ENCODE data around the gene WNT2B.

The WNT2B gene

GRCh38 chr1:112504661-112505399 is 3.9 kb upstream of the WNT2B start:
- DNase-seq (ENCODE audit: low read depth in 3 of 3) = no peak

DNA sequence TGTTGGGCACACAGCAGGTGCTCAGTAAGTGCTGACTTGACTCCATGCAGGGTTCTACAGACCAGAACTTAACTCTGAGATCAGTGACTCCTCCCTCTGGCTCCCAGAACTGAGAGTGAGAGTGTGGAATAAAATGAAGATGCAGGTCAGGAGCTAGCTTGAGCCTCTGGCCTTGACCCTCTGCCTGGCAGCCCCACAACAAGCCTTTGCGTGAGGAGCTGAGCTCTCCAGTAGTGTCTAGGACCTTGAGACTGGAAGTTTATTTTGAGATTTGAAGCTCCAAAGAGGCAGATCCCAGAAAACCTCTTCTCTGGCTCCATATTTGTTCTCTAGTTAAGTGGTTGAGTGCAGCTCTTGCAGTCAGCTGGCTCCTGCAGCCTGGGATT is 3.4 kb upstream of the WNT2B start:
- DNase-seq (ENCODE audit: low read depth in 3 of 3) = no peak

- DNase-seq (ENCODE audit: low read depth in 3 of 3) = no peak
Observed at GRCh38 chr1:112505878-112506277, 2.9 kb upstream of the WNT2B start.

- no peak for DNase-seq (ENCODE audit: low read depth in 3 of 3)
Observed at GRCh38 chr1:112506306-112506705, 2.5 kb upstream of the WNT2B start.

DNA sequence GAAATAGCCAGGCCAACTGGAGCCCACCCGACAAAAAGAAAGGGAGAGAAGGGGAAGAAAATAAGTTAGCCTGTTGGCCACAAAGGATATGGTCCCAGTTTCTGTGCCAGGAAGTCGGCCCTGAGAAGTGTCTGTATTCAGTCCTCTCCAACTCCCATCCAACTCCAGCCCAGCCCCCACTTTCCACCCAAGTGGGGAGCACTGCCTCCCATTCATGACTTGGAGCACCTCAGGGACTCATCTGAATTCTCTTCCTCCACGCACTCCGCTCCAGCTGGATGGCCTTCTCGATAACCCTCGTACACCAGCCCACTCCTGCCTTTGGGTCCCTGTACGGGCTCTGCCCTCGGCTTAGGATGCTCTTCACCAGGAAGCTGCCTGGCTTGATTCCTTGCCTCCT is 2.0 kb upstream of the WNT2B start:
- no peak for DNase-seq (ENCODE audit: low read depth in 3 of 3)

- no peak for DNase-seq (ENCODE audit: low read depth in 3 of 3)
Observed at GRCh38 chr1:112507336-112507735, 1.4 kb upstream of the WNT2B start.

DNA sequence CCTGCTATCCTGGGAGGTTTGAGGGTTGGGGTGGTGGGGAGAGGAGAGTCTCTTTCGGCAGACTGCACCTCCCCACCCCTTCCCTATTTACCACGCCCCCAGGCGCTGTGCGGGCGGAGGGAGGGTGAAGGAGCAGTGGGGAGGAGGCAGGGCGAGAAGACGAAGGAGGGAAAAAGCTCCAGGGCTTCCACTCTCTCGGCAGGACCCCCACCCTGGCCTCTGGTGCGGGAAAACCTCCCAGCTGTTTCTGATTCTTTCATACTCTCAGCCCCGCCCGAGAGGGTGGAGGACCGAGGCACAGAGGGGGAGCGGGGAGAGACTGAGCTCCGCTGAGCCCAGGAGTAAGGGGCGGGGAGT is 866 bp upstream of the WNT2B start:
- peak in 2 of 3 experiments; percentile 7 to 17 for DNase-seq (ENCODE audit: low read depth in 3 of 3)

- DNase-seq (ENCODE audit: low read depth in 3 of 3) = peak in 1 of 3 experiments; percentile 12
Observed at GRCh38 chr1:112509005-112509659, 367 bp downstream of the WNT2B start.

DNA sequence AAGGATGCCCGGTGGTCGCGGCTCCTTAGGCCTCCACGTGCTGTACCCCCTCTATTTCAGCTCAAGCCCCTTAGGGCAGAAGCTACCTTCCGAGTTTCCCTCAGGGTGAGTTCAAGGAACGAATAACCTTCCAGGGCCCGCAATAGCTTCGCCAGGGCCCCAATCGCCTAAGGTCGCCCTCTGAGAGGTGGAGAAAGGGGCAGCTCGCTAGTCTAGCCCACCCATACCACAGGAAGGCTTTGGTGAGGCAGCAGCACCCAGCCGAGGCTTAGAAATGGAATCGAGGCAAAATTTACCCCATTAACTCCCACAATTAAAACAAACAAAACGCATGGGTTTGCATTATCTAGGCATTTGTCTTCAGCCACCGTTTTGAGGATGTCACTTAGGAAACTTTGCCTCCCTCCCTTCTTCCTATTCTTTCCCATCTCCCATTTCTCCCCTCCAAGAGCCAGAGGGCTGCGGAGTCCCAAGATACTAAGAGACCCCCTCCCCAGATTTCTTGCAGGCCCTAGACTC is 954 bp downstream of the WNT2B start:
- DNase-seq (ENCODE audit: low read depth in 3 of 3) = no peak

DNA sequence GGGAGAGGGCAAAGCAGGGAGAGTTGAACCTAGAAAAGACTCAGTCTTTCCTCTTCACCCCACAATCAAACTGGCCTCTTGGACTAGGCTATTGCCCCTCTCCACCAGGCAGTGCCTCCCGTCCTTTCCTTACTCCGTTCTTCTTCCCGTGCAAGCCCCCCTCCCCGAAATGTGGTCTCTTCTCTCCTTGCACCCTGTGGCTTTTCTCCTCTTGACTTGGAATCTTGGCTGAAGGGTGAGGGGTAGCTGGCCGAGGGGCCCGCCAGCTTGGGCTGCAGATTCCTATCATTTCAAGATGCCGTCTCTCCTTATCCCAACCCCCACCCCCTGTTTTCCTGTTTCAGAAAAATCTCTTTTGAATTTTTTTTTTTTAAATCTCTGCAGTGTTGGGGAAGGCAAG is 1.6 kb downstream of the WNT2B start:
- no peak for DNase-seq (ENCODE audit: low read depth in 3 of 3)

DNA sequence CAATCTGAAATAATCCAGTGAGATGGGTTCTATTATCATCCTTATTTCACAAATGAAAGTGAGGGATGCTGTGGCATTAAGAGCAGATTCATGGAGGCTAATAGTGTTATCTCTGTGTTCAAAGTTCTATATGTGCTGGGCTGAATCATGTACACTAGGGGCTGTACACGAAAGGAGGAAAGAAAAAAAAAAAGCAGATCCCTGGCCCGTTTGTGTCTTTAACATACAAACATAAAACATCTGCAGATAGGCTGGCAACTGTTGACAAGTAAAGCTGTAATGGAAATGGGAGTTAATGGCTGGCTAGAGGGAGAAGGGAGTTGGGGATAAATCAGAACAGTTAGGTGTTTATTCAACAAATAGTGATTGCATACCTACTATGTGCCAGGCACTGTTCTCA is 3.1 kb downstream of the WNT2B start:
- no peak for DNase-seq (ENCODE audit: low read depth in 3 of 3)

DNA sequence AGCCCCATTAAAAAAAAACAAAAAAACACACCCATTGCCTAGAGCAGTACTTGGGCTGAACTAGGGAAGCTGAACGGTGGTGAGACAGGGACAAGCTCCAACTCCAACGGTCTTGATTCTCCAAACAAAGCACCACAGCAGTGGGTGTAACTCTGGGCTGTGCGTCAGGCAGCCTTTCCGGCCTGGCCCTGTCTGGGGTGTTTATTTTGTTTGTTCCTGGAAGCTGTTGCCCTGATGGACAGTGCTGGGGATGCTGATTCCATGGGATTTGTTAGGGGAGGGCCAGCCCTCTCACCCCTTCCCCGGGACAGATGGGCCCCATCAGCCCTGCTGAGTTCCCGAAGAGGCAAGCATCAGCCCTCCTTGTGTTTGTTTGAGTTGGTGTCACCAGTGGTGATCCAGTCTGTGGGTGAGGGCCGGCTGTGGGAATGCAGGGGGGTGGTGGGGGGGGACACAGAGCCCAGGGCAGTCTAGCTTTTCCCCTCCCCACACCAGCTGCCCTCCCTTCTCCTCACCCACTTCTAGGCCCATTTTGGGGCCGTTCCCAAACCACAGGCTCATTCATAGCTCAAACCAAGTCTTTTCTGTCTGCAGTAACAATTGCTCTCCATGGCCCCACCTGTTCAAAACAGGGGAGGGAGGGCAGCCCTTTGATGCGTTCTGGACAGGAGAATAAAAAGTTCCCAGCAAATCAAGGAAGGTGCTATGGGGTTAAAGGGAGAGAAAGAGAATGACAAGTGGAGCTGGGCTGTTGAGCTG is 4.5 kb downstream of the WNT2B start:
- no peak for DNase-seq (ENCODE audit: low read depth in 3 of 3)

- no peak for DNase-seq (ENCODE audit: low read depth in 3 of 3)
Observed at GRCh38 chr1:112514901-112515300, 6.1 kb downstream of the WNT2B start.

- no peak for DNase-seq (ENCODE audit: low read depth in 3 of 3)
Observed at GRCh38 chr1:112515311-112516009, 6.7 kb downstream of the WNT2B start.

GRCh38 chr1:112516141-112516540 is 7.4 kb downstream of the WNT2B start:
- no peak for DNase-seq (ENCODE audit: low read depth in 3 of 3)

GRCh38 chr1:112517231-112517630 is 8.5 kb downstream of the WNT2B start:
- DNase-seq (ENCODE audit: low read depth in 3 of 3) = no peak

- DNase-seq (ENCODE audit: low read depth in 3 of 3) = no peak
Observed at GRCh38 chr1:112517646-112518045, 8.9 kb downstream of the WNT2B start.

DNA sequence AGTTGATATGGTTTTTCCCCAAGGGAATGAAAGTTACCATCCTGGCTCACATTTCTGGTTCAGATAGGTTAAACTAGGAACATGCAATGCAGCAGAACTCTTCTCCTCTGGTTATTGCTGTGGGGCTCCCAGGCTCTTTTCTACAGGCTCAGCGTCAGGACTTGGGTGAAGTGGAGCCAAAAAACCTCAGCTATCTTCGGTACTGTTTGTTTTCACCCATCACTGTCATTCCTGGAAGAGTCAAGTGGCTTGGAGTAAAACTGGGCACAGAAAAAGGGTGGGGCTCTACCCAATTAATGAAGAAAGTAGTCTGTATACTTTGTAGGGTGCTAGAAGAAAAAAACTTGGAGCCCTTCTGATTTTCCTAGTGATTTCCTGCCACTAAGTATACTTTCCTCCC is 9.4 kb downstream of the WNT2B start:
- no peak for DNase-seq (ENCODE audit: low read depth in 3 of 3)

DNA sequence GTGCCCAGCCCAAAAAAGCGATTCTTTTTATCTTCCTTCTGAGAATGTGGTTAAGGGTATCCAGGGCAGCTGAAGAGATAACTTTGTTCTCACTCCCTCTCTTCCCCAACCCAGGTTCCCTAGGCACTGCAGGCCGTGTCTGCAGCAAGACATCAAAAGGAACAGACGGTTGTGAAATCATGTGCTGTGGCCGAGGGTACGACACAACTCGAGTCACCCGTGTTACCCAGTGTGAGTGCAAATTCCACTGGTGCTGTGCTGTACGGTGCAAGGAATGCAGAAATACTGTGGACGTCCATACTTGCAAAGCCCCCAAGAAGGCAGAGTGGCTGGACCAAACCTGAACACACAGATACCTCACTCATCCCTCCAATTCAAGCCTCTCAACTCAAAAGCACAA is 11.4 kb downstream of the WNT2B start:
- no peak for DNase-seq (ENCODE audit: low read depth in 3 of 3)

- DNase-seq (ENCODE audit: low read depth in 3 of 3) = no peak
Observed at GRCh38 chr1:112522621-112523020, 13.9 kb downstream of the WNT2B start.

DNA sequence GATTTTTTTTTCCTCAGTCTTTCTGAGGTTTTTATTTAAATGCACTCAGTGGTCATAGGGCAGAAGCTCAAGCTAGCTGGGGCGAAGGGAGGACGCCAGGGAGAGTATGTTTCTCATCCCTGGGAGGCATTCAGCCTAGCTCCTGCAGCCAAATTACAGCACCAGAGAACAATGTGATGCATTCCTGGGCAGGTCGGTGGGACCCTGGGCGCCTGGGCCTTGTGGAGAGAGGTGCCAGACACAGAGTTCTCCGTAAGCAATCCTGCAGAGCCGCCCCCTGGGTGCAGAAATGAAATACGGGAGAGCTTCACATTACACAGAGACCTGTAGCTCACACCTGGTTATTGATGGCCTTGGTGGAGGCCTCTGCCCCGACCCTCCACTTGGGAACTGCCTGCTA is 15.5 kb downstream of the WNT2B start:
- no peak for DNase-seq (ENCODE audit: low read depth in 3 of 3)

DNA sequence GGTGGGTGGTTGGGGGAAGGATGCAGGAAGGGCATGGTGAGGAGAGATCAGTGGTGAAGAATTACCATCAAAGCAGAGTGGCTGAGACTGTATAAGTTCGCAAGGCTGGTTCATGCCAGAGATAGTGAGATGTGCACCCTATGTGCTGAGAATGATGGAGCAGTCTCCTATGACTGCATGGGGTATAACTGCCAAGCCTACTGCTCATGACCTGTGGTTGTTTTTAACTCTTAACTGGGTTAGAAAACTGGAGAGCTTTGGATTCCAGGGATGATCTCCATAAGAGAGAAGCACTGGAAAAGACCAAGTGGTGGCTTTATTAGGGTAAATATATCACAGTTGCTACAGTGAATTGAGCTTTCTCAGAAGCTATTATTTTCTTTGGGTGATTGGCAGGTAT is 16.2 kb downstream of the WNT2B start:
- DNase-seq (ENCODE audit: low read depth in 3 of 3) = no peak
